Dedifferentiated amniotic fluid mesenchymal stem cell (primary cell): ENCODE measurements around the gene LIPJ.
A peak's percentile ranks its signal among the peaks of the same experiment; 100 is the strongest.

Experiments used
- DNase-seq: peaks from one replicate; pipeline ENCODE4 v3.0.0-alpha.2; 2016; ENCODE audit errors: extremely low spot score

Gene LIPJ

DNA sequence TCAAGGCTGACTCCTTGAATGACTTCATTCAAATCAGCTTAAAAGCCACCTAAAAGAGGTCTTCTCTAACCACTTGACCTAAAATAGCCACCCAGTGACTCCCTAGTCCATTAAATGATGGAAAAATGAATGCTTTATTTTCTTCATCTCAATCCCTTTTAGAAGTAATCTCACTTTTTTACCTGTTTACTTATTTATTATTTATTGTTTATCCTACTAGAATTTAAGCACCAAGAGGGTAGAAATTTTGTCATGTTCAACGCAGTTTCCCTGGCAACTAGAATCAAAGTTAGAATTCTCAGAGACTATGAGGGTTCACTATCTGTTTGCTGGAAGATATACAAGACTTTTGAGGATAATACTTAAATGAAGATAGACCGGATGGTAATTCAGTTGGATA, at the start of gene LIPJ:
TSS of gene LIPJ (plus strand) at position 301 of the 400 bp plus-strand sequence. CDS start 3,926 bp downstream, outside the sequence.
- DNase-seq: no peak

GRCh38 chr10:88537322-88537721, 49.2 kb upstream of the LIPJ start:
- no peak for DNase-seq

DNA sequence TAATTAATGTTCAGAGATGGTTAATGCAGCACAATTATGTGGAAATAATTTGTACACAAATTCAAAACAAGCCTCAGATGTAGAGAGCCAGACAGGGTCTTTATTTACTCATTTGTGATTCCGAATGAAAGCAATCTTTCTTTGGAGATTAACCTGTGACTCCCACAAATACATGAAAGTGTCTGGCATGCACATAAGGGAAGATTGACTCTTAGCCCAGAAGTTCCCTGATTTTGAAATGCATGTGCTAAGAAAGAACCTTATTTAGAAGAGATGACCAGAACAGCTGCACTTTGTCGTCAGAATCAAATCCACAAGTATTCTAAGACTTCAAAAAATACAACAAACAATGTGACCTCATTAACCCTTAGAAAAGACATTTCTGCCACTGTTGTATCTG, 48.5 kb upstream of the LIPJ start:
- DNase-seq: peak; percentile 40

DNA sequence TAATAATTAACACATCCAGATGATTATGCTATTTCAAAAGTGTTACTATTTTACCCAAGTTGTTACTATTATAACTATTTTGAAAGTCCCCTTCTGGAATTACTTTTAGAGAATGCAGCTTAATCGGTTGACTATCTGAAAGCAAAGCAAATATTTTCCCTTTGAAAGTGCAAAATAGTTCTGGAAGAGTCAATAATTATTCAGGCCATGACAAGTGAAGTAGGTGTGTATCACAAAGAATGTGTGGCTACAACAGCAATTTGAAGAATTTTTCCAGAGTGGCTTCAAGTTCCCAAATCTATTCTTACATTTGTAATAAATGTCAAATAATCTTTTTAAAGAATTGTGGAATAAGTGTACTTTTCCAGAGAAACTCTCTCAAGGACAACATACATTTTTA, 46.2 kb upstream of the LIPJ start:
- DNase-seq: no peak

- DNase-seq: no peak
These were observed 45.4 kb upstream of the LIPJ start for GRCh38 chr10:88541116-88541626.

- DNase-seq: no peak
These were observed 44.0 kb upstream of the LIPJ start for GRCh38 chr10:88542522-88542921.

DNA sequence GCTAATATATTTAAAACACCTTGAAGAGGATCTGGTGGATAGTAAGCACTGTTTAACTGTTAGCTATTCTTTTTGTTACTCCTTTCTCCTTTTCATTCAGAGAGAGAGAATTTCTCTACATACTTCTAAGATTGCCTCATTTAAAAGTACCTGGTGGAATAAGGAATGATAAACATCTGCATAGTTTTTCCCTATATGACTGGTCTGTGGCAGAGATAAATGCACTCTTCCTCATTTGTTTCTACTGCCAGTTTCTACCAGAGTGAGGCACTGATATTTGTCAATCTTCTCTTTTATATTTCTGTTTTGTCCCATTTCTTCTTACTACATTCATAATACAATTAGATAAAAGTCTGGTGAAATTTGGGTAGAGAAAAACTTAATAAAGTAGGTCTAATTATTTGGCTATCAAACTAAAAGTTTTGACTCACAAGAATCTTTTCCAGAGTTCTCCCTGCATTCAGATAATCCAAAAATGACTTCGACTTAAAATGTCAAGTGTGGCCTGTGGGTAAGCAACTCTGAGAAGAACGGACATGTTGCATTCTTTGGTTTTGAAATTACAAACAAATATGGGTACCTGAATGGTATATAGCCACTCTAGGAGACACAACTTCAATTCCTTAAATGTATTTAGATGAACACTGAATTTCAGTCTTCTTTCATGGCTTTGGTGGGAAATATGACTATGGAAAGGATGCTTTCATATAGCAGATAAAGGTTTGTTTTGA, 42.3 kb upstream of the LIPJ start:
- no peak for DNase-seq

GRCh38 chr10:88545359-88545758, 41.2 kb upstream of the LIPJ start:
- no peak for DNase-seq

DNA sequence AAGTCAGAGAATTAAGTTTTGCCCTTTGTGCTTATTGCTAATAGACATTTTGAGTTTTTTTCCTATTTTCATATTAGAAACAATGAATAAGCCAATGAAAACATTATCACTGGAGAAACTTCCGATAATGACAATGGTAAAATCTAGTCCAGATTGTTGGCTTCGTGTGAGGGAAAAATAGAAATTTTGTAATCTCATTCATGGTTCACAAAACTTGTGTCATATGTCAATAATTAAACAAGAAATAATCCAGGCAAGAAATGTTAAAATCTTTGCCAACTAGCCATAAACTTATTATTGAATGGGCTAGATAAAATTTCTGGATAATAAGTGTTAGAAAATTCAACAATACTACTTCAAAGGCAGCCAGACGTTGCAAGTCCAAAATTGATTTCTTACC, 40.1 kb upstream of the LIPJ start:
- DNase-seq: no peak

DNA sequence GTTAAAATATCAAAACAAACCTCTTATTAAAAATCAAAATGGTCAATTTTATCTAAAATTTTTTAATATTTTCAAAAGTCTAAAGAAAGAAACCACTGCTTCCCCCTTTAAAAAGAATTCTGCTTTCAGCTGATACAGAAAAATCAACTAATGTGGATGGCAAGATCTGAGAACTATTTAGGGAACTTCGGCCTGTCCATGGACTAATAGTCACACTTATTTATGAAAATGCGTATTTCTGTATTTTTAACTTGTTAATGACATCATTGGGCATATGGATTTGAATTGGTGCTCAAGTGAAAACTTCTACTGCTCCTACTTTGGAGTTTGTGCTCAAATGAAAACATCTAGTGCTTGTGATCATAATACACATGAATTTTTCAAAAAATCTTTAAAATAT, 35.3 kb upstream of the LIPJ start:
- DNase-seq: no peak

GRCh38 chr10:88553116-88553752, 33.3 kb upstream of the LIPJ start:
- peak; percentile 91 for DNase-seq

DNA sequence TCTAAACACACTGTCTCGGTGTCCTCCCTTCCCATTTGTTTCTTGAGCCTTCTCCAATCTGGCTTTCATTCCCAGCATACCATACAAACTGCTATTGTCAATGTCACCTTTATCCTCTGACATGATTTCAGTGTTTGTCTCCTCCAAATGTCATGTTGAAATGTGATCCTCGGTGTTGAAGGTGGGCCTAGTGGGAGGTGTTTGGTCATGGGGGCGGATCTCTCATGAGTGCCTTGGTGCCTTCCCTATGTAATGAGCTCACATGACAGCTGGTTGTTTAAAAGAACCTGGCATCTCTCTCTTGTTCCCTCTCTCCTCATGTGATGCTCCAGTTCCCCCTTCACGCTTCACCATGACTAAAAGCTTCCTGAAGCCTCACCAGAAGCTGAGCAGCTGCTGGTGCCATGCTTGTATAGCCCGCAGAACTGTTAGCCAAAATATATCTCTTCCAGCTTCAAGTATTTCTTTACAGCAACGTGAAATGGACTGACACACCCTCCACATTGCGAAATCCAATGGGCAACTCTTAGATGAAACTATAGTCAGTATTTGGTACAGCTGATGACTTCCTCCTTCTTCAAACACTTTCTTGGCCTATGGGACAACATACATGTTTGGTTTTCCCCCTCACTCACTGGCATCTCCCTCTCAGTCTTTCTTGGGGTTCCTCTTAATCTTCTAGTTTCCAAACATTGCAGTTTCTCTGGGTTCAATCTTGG, 31.2 kb upstream of the LIPJ start:
- no peak for DNase-seq

GRCh38 chr10:88557256-88557655, 29.3 kb upstream of the LIPJ start:
- DNase-seq: no peak

- DNase-seq: peak; percentile 49
These were observed 28.9 kb upstream of the LIPJ start for GRCh38 chr10:88557658-88558057.

DNA sequence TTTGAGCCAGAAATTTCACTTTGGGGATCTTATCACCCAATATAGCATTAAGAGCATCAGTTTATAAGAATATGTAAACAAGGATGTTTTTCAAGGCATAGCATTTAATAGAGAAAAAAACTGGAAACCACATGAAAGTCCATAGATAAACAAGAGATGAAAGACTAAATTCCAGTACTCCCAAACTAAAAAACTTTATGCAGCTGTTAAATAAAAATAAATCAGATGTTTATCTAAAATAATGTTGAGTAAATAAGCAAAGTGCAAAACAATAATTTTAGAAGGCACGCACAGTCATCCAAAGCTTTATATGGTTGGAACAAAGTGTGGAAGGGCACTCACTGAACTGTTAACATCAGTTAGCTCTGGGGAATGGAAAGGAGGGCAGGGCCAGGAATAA, 24.4 kb upstream of the LIPJ start:
- DNase-seq: no peak

- peak; percentile 66 for DNase-seq
These were observed 21.5 kb upstream of the LIPJ start for GRCh38 chr10:88565072-88565471.

DNA sequence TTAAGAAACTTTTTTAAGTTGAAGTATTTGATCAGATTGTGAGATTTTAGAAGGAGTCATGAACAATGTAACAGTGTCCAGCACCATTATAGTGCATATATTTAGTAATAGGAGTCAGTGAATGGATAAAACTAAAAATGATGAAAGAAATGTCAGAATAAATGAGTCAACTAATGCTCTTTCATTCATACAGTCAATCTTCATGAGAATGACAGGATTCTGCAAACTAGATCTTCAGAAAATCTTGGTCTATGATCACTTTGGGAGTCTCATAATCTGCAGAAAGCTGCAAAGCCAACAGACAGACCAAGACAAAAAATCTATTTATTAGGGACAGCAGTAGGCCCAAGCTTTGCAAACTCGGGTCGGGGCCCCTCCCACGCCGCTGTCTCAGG, 4.2 kb upstream of the LIPJ start:
- no peak for DNase-seq

DNA sequence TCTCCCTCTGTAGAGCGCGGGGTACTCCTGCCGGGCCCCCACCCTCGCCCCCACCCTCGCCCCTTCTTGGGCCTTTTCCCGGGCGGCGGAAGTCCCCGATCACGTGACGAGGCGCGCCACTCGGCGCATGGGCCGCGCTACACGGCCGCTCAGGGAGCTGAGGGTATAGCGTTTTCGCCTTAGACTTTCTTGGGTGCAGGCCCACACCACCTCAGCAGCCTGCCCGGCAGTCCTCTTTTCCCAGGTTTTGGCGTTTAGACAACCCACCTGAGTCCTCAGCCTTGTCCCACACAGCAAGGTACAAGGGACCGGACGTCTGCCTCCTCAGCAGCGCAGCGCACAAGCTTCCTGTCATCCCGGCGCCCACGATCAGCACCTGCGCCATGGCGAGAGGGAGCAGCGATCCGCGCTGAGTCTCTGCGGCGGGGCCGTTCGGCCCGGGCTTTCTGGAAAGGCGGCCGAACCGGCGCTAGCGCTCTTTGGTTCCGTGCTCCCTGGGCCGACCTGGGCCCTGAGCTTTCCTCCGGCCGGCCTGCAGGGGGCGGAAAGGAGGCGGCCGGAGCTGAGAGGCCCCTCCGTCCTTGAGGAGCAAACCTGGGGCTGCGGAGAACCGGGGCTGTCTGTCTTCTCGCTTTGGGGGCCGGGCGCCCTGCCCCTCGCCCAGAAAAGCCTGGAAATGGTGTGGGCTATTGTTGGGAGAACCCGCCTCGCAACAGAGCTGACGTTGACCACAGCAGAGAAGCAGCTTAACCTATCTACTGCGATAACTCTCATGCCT, 3.6 kb upstream of the LIPJ start, which contains the start of gene RNLS:
TSS of gene RNLS (minus strand) at position 513 of the 778 bp plus-strand sequence.
- DNase-seq: no peak

- no peak for DNase-seq
These were observed 3.0 kb upstream of the LIPJ start for GRCh38 chr10:88583584-88583957.

DNA sequence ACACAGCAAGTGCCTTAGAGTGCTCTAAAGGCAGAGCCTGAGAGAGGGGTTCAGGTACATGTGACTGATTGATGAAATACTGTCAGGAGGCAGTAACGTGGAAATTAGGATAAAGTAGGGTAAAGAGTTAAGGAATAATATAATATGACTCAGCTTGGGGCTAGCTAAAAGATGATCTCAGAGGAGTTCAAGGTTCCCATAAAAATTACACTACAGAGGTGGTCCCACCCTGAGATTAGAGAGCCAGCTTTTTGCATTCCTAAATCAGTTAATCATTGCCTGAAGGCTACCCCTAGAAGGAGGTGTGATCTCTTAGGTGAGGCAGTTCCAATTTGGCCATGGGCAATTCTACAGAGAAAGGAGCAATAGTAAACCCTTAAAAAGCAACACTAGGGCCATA, 5.8 kb downstream of the LIPJ start:
- no peak for DNase-seq

DNA sequence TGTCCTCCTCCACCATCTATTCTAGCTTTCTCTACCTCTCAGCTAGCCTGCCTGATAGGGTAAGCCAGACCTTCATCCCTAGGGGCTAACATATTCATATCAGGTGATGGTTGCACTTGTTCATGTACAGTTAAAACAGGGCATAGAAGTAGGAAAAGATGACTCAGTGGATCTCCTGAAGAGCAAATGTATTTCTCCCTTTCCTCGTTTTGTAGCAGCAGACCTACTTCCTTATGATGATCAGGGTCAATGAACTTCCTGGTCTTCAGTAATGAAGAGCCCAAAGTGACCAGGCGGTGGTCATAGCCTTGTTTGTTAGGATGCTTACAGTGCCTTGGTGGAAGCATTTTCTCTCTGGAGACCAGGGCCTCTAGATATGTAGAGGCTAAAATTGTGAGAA, 6.3 kb downstream of the LIPJ start:
- no peak for DNase-seq

- DNase-seq: no peak
These were observed 7.9 kb downstream of the LIPJ start for GRCh38 chr10:88594482-88594881.
